Adrenal gland (tissue), 5 donors: ENCODE results near the gene CDH11.

ENCODE experiments used
- POLR2A ChIP-seq, 2 donors: fragments of 450-650 bp; IDR thresholded peaks; one replicate each; pipeline ENCODE4 v1.6.1; 2017; ENCODE audit warnings: antibody characterized with exemption in 2 of 2, mild to moderate bottlenecking in 2 of 2, moderate library complexity in 1 of 2
- TF ChIP-seq, protein P1 (sequence below), 6 experiments: fragments of 450-650 bp in 4 of 6; fragments of 200-600 bp in 2 of 6; sonication (generic) in 1 of 6; IDR thresholded peaks; 1 replicate in 5 of 6; 2 replicates in 1 of 6; pipeline versions ENCODE4 v1.5.1 to v1.8.0; 2016 to 2021; ENCODE audit warnings: antibody characterized with exemption in 6 of 6, mild to moderate bottlenecking in 2 of 6, moderate library complexity in 1 of 6
- donor health status: DM: no; HTN: no; CAD: no.

DNA sequence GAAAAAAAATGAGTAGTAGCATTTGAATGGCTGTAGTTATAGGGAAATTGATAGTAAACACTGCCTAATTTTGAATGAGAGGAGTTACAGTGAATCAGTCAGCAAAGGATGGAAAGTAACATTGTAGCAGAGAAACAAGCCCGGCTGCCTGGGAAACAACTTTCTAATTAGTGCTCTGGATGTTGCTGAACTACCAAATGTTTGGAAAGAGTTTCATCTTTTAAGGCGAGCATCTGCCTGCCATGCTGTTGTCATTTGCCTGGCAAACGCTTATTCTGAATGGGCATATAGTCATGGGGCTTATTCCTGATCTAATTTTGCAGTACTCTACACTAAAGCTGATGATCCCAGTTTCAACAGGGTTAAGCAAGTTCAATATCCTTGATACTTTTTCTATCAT is 138.6 kb downstream of the CDH11 start:
- TF ChIP-seq, protein P1, sequence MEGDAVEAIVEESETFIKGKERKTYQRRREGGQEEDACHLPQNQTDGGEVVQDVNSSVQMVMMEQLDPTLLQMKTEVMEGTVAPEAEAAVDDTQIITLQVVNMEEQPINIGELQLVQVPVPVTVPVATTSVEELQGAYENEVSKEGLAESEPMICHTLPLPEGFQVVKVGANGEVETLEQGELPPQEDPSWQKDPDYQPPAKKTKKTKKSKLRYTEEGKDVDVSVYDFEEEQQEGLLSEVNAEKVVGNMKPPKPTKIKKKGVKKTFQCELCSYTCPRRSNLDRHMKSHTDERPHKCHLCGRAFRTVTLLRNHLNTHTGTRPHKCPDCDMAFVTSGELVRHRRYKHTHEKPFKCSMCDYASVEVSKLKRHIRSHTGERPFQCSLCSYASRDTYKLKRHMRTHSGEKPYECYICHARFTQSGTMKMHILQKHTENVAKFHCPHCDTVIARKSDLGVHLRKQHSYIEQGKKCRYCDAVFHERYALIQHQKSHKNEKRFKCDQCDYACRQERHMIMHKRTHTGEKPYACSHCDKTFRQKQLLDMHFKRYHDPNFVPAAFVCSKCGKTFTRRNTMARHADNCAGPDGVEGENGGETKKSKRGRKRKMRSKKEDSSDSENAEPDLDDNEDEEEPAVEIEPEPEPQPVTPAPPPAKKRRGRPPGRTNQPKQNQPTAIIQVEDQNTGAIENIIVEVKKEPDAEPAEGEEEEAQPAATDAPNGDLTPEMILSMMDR (IDR thresholded peaks at IDR 0.05), result no peak
- TF ChIP-seq POLR2A (IDR thresholded peaks at IDR 0.05), result no peak
